GM21576 (cell line): Measurements from ENCODE around the gene NSA2.

Experiments used
- ATAC-seq: cut with Tn5 transposase; IDR thresholded peaks from one replicate; pipeline ENCODE4 v1.9.1; 2021; ENCODE audit warnings: mild to moderate bottlenecking, moderate library complexity; ENCODE audit not compliant: unreplicated experiment

NSA2 gene

GRCh38 chr5:74810915-74811314, 43.9 kb downstream of the NSA2 start:
- no peak for ATAC-seq

- ATAC-seq, result no peak
Measured at GRCh38 chr5:74816875-74817274, 49.8 kb downstream of the NSA2 start.

- ATAC-seq, result no peak
Measured at GRCh38 chr5:74822288-74822687, 55.2 kb downstream of the NSA2 start.

GRCh38 chr5:74829413-74829812, 62.4 kb downstream of the NSA2 start:
- ATAC-seq, result no peak
